OCI-LY3 (cell line): ENCODE results near the gene RTP5.

ENCODE experiments used
- EZH2phosphoT487 ChIP-seq: fragments of 200-600 bp; shearing (Covaris generic); IDR thresholded peaks from 2 replicates; pipeline ENCODE4 v1.6.1; 2018; ENCODE audit warnings: antibody characterized with exemption, mixed run types, low read depth
- TF ChIP-seq, protein P1 (sequence below): fragments of 200-600, 300-600 bp; sonication (generic); IDR thresholded peaks from 2 replicates; pipeline ENCODE4 v1.5.1; 2014; ENCODE audit warnings: antibody characterized with exemption, low read length, low read depth

- TF ChIP-seq, protein P1, sequence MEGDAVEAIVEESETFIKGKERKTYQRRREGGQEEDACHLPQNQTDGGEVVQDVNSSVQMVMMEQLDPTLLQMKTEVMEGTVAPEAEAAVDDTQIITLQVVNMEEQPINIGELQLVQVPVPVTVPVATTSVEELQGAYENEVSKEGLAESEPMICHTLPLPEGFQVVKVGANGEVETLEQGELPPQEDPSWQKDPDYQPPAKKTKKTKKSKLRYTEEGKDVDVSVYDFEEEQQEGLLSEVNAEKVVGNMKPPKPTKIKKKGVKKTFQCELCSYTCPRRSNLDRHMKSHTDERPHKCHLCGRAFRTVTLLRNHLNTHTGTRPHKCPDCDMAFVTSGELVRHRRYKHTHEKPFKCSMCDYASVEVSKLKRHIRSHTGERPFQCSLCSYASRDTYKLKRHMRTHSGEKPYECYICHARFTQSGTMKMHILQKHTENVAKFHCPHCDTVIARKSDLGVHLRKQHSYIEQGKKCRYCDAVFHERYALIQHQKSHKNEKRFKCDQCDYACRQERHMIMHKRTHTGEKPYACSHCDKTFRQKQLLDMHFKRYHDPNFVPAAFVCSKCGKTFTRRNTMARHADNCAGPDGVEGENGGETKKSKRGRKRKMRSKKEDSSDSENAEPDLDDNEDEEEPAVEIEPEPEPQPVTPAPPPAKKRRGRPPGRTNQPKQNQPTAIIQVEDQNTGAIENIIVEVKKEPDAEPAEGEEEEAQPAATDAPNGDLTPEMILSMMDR: no peak
- no peak for TF ChIP-seq EZH2phosphoT487
Observed at GRCh38 chr2:241885946-241886643, 16.6 kb downstream of the RTP5 start.
